Uterus (tissue), 2 donors: ENCODE results near the gene CMTR1.
"Not testable (repeated sequence)": the region's sequence is repeated elsewhere in the genome, so short reads cannot be mapped to it uniquely, and the experiment has no call there.

Source experiments
- POLR2A ChIP-seq, 2 donors: fragments of 450-650 bp; IDR thresholded peaks; one replicate each; pipeline ENCODE4 v1.6.1; 2016; ENCODE audit warnings: antibody characterized with exemption in 2 of 2, mild to moderate bottlenecking in 1 of 2, moderate library complexity in 1 of 2
- TF ChIP-seq, protein P1 (sequence below), 4 experiments: fragments of 200-600 bp in 2 of 4; fragments of 450-650 bp in 2 of 4; sonication (generic) in 2 of 4; IDR thresholded peaks; one replicate each; pipeline ENCODE4 v1.5.1; 2016 to 2019; ENCODE audit warnings: antibody characterized with exemption in 4 of 4, mild to moderate bottlenecking in 2 of 4, moderate library complexity in 1 of 4

GRCh38 chr6:37443216-37443542 lies 10.2 kb downstream of the CMTR1 start:
- not testable (repeated sequence) for TF ChIP-seq POLR2A (IDR thresholded peaks at IDR 0.05)
- TF ChIP-seq, protein P1, sequence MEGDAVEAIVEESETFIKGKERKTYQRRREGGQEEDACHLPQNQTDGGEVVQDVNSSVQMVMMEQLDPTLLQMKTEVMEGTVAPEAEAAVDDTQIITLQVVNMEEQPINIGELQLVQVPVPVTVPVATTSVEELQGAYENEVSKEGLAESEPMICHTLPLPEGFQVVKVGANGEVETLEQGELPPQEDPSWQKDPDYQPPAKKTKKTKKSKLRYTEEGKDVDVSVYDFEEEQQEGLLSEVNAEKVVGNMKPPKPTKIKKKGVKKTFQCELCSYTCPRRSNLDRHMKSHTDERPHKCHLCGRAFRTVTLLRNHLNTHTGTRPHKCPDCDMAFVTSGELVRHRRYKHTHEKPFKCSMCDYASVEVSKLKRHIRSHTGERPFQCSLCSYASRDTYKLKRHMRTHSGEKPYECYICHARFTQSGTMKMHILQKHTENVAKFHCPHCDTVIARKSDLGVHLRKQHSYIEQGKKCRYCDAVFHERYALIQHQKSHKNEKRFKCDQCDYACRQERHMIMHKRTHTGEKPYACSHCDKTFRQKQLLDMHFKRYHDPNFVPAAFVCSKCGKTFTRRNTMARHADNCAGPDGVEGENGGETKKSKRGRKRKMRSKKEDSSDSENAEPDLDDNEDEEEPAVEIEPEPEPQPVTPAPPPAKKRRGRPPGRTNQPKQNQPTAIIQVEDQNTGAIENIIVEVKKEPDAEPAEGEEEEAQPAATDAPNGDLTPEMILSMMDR (IDR thresholded peaks at IDR 0.05): not testable (repeated sequence)
